Amniotic epithelial cell (primary cell): Measurements from ENCODE around the gene ACVR1B.

Experiments used
- DNase-seq: peaks from one replicate; pipeline ENCODE4 v3.0.0-alpha.2; 2010; ENCODE audit warnings: low read depth

The ACVR1B gene

DNA sequence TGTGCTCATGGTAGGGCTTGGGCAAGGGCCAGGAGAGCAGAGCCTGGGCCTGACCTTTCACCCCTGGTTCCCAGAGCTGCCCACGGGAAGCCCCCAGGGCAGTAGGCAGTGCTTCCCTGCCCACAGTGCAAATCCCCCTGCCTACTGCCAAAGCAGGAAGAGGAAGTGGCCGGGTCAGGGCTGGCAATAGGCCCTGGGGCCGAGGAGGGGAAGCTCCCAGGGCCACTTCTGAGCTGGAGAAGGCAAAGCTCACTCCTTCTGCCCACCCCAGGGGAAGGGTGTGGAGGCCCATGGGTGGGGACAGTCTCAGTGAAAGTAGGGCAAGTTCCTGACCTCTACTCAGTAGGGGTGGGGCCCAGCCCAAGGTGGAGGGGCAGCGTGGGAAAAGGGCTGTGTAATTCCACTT lies 94.3 kb downstream of the ACVR1B start:
- no peak for DNase-seq
